ENCODE data around the gene FUT3.

GRCh38 chr19:5850189-5850588 lies 1.1 kb downstream of the FUT3 start:
- TF ChIP-seq CTCF (conservative IDR thresholded peaks at IDR 0.05; ENCODE audit: low read length) (no peak), EZH2phosphoT487 (IDR thresholded peaks at IDR 0.05; ENCODE audit: borderline replicate concordance) (no peak)
